CD4-positive, alpha-beta T cell treated with Interleukin-17A for 4 hours (primary cell): ENCODE data around the gene KCNN3.

Source experiments
- DNase-seq: peaks from one replicate; pipeline ENCODE4 v3.0.0-alpha.2; 2020; ENCODE audit warnings: mixed read lengths

KCNN3 gene

DNA sequence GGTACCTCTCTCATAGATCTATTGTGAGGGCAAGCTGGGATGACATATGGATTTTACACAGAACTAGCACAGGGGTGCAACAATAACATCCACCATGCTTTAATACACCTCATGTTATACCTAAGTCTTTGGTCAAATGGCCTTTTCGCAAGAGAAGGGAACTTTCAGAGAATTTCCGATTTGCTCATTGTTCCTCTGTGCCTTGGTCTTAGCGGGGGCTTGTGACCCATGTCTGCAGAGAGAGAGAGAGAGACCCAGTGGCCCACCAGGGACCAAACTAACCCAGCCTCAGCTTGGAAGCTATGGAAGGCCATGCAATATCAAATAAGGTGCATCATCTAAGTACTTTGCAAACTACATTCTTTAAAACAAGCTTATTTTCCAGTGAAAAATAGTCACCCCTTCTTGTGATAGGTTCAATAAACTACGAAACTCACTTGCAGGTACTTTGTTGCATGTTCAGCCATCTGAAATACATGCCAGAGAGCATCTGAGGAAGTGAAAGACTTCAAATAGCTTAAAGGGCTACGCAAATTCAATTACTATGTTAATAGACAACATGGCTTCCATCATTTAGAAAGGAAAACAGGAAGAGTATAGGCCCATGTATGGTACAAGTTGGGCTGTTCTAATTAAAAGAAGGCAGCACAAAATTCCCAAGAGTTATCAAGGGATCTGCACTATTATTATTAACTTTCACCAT is 100.7 kb downstream of the KCNN3 start:
- no peak for DNase-seq

- no peak for DNase-seq
Measured at GRCh38 chr1:154768456-154769125, 101.5 kb downstream of the KCNN3 start.

GRCh38 chr1:154767315-154768240 is 102.5 kb downstream of the KCNN3 start:
- DNase-seq: no peak

GRCh38 chr1:154765970-154766369 is 104.1 kb downstream of the KCNN3 start:
- DNase-seq: peak; percentile 44

- no peak for DNase-seq
Measured at GRCh38 chr1:154764773-154765172, 105.3 kb downstream of the KCNN3 start.

DNA sequence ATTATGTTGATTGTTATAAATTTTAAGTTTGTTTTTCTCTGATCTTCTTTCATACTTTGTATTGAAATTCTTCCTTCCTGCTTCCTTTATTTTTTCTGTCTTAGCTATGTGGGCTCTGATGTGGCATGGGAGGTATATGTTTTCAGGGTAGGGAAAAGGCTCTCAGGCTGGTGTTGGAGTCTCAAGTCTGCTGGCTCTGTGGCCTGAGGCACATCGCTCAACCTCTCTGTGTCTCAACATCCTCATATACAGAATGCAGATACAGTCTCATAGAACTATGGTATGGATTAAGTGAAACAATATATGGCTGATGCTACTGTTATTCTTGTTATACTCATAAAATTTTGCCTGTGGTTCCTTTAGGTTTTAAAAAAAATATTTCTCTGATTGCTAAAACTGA is 105.9 kb downstream of the KCNN3 start:
- no peak for DNase-seq

DNA sequence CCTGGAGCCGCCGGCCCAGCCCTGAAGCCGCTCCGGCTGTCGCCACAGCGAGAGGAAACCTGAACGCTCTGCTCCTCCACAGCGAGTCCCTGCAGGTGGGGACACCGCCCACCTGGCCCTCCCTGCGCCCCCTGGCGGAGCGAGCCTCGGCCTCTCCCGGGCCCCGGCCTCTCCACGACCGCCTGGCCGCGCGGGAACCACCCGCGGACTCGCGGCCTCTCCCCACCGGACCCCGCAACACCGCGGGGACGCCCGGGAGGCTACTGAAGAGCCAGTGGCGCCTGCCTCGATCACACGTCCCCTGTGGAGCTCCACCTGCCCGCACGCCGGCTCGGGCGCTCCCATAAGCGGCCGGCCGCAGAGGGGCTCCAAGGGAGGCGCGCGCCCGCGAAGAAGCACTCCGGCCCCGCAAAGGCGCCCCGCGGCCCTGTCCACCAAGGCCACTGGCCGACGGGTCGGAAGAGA is 109.6 kb downstream of the KCNN3 start:
- DNase-seq: peak; percentile 93

GRCh38 chr1:154759793-154760192 is 110.3 kb downstream of the KCNN3 start:
- no peak for DNase-seq

DNA sequence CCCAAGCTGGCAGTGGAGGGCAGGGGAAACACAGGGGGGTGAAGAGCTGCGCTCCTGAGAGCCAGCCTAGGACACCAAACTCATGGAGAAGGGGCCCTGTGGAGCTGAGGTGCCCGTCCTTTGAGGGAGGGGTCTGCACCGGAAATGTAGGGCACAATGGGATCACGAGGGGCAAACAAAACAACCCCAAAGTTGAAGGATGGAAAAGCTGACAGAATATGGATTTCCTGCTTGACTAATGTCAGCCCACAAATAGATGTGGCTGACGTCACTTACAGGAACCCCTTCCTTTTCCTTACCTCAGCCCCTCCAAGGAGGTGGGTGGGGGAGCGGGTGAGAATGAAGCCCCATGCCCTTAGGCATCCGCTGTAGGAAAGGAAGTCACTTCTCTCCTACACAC is 110.9 kb downstream of the KCNN3 start:
- DNase-seq: peak; percentile 69

GRCh38 chr1:154758346-154758745 is 111.7 kb downstream of the KCNN3 start:
- DNase-seq: no peak

DNA sequence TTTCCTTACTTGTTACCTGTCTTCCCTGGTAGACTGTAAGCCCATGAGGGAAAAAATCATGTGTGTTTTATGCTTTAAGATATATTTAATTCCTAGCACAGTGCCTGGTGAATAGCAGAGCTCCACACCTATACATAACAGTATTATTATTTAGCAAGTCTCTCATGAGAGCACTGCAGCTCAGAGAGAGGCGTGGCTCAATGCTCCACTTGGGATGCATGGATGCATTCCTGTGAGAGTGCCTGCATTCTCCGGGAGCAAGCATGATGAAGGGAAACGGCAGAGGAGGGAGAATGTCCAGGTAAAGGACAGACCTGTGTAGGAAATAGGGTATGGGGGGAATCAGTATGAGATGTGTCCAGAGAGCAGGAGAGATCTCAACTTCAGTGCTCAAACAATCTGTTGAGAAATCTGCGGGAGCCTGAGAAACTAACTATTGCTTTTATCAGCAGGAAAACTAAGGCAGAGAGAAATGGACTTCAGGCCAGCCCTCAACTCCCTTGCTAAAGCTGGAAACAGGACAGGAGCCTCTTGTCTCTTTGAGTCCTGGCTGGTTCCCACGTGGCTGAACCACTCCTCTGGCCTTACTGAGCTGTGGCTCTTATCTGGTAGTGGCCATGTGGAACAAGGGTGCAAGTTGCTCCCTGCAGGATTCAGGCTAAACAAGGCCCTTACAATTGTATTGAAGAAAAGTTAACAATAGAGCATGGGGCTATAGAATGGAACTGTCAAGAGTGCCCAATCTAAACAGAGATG is 113.1 kb downstream of the KCNN3 start:
- no peak for DNase-seq

- peak; percentile 38 for DNase-seq
Measured at GRCh38 chr1:154755858-154756730, 114.0 kb downstream of the KCNN3 start.

DNA sequence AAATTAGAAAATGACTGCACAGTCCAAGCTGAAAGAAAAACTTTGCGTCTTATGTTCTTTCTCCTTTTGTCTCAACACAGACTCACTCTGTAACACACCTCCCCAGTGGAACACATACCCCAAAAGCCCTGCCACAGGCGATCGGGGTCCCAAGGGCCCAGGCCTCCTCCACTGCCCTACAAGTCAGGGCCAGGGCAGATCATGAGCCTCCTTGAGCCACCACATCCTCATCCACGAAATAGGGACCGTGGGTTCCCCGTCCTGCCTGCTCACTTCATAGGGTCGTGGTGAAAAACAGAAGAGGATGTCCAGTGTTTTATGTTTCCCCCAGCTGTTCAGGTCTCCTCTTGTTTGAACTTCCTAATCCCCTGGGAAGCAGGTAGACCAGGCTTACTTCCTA is 116.7 kb downstream of the KCNN3 start:
- DNase-seq: no peak

GRCh38 chr1:154752273-154753030 is 117.6 kb downstream of the KCNN3 start:
- no peak for DNase-seq

- no peak for DNase-seq
Measured at GRCh38 chr1:154751690-154752089, 118.4 kb downstream of the KCNN3 start.

DNA sequence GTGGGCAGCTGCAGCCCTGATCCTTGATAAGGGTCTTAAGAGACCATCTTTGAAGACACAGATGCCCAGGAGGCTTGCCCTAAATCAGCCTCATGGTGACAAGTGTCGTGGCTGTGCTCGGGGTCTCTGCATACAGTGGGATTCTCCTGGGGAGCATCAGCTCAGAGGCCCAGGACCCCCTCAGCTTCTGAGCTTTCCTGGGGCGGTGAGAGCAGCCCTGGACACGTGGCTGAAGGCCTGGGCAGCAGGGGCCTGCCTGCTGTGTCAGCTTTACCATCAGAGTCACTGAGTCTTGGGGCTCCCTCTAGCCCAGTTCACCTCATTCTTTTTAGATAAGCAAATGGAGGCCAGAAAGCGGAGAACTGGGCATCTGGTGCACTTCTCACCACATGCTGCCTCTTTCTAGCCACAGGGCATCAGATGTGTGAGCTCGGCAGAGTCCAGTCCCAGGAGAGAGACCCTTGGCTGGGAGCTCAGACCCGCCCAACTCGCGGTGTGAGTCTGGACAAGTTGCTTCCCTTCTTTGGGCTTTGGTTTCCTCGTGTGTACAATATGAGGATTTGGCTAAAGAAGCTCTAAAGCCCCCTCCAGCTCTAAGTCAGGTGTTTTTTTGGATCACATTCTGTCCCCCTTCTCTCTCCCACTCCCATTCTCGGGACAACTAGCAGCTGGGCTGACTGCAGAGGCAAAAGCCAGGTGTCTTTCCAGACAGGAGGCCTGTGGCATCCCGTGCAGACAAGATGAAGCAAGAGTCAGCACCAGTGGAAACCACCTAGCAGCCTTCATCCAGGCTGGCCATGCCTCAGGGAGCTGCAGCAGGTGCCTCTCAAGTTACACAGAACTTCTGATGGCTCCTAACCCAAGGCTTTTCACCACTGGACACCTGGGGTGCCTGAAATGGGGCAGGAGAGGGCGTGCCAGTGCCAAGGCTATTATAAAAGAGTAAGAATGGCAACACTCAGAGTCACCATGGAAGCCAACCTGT is 119.1 kb downstream of the KCNN3 start:
- no peak for DNase-seq

DNA sequence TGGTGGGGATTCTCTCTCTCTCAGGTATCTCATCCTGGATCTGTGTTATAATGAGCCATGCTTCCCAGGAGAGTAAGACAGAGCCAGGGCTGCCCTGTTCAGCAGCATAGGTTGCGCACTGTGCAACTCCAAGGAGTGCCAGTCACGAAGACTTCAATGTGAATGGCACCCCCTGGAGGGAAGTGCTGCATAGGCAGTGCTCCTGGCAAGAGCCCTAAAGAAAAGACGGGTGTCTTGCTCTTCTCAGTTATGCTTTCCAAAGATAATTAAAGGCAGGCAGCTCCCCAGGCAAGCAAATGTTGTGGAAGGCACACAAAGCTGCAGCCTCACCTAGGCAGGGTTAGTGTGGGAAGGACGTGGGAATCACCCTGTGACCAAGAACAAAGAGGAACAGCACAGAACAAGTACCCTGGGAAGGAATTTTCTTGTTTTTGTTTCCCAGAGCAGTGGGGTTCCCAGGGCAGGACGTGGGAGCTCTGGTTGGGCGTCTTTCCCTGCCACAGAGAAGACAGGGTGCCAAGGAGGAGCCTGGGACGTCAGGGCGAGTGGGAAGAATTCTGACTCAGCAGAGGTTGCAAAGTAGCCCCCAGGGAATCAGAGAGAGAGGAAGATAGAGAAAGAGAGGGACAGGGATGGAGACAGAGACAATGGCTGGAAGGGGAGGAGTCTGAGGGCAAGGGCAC is 120.9 kb downstream of the KCNN3 start:
- peak; percentile 28 for DNase-seq

- no peak for DNase-seq
Measured at GRCh38 chr1:154748405-154748775, 121.7 kb downstream of the KCNN3 start.
